Esophagus muscularis mucosa (tissue), 4 donors: ENCODE data around the gene DDX23. TPM values are rescaled to one million over a fixed set of nuclear protein-coding genes. Genes with fewer than 3 reads are reported as not detected.
"Not testable (repeated sequence)": the region's sequence is repeated elsewhere in the genome, so short reads cannot be mapped to it uniquely, and the experiment has no call there.

Experiments used
- DNase-seq: peaks from one replicate; pipeline ENCODE4 v3.0.0-alpha.2; 2017; ENCODE audit errors: extremely low spot score
- H3K27ac ChIP-seq, 4 donors: fragments of 200-600 bp; sonication (generic); replicated peaks in 1 of 4; 1 replicate in 3 of 4; 2 replicates in 1 of 4; pipeline ENCODE4 v1.5.1; 2016 to 2019; ENCODE audit warnings: mild to moderate bottlenecking in 1 of 4
- H3K27me3 ChIP-seq, 4 donors: fragments of 200-600 bp; sonication (generic); one replicate each; pipeline versions ENCODE4 v1.5.1 to v1.6.0; 2016 to 2019
- H3K36me3 ChIP-seq, 4 donors: fragments of 200-600 bp; sonication (generic); one replicate each; pipeline ENCODE4 v1.5.1; 2016 to 2019
- H3K4me1 ChIP-seq, 4 donors: fragments of 200-600 bp; sonication (generic); one replicate each; pipeline ENCODE4 v1.5.1; 2016 to 2019
- H3K4me3 ChIP-seq, 4 donors: fragments of 200-600 bp; sonication (generic); 1 replicate in 2 of 4; 2 replicates in 2 of 4; pipeline ENCODE4 v1.5.1; 2016 to 2019; ENCODE audit warnings: mild to moderate bottlenecking in 4 of 4, moderate library complexity in 1 of 4
- H3K9me3 ChIP-seq, 4 donors: fragments of 200-600 bp; sonication (generic); 1 replicate in 3 of 4; 2 replicates in 1 of 4; pipeline ENCODE4 v1.5.1; 2016 to 2019
- CTCF ChIP-seq, 3 experiments: fragments of 200-600 bp in 2 of 3; fragments of 450-650 bp in 1 of 3; sonication (generic) in 2 of 3; IDR thresholded peaks; one replicate each; pipeline ENCODE4 v1.5.1; 2017 to 2019; ENCODE audit warnings: antibody characterized with exemption in 3 of 3, mild to moderate bottlenecking in 2 of 3, moderate library complexity in 1 of 3
- EP300 ChIP-seq: sonication (generic); formaldehyde crosslinking; IDR thresholded peaks from one replicate; pipeline ENCODE4 v1.6.1; 2017; ENCODE audit warnings: antibody characterized with exemption
- POLR2A ChIP-seq: fragments of 450-650 bp; IDR thresholded peaks from one replicate; pipeline ENCODE4 v1.6.1; 2017; ENCODE audit warnings: antibody characterized with exemption, moderate library complexity, mild to moderate bottlenecking, low read depth
- POLR2AphosphoS5 ChIP-seq, 2 donors: sonication (generic); formaldehyde crosslinking; IDR thresholded peaks; one replicate each; pipeline ENCODE4 v1.6.1; 2017; ENCODE audit warnings: antibody characterized with exemption in 2 of 2
- WGBS: methylation state at CpG from one replicate; pipeline ENCODE4 v1.1.5; 2018; 5-methylcytosine and 5-hydroxymethylcytosine counted together
- intact Hi-C: fragments of 100-400 bp; cut with DNase I; formaldehyde crosslinking; loops from one replicate; pipeline ENCODE4 v1.15.1; 2023
- total RNA-seq, 4 donors: library from RNA; depleted of rRNA; stranded (reverse); fragments of >200 nt; gene quantifications; one replicate each; pipeline versions ENCODE4 v1.1.0 to v1.2.1, GENCODE V29; 2016

Gene DDX23
- total RNA-seq, 4 donors from 2014 or later, result 51.1 to 88.3 (median 74.1) TPM

- intact Hi-C loops, result no loop called here
- no peak for TF ChIP-seq CTCF (IDR thresholded peaks at IDR 0.05)
- no peak for TF ChIP-seq POLR2AphosphoS5 (IDR thresholded peaks at IDR 0.05)
- TF ChIP-seq EP300, result no peak
- TF ChIP-seq POLR2A, result no peak
Measured at GRCh38 chr12:48856379-48856778, 4.4 kb upstream of the DDX23 start.

GRCh38 chr12:48854932-48855331 lies 3.0 kb upstream of the DDX23 start:
- H3K27me3 ChIP-seq, H3K4me3 ChIP-seq, H3K27ac ChIP-seq, H3K36me3 ChIP-seq, DNase-seq, H3K9me3 ChIP-seq: not testable (repeated sequence)
- intact Hi-C loops, result loop anchor here (5.0 kb wide), 1 partner anchor 82 kb away; no protein-coding TSS in a partner anchor
- 91% methylated on average over 10 of the region's 10 CpGs for WGBS
- H3K4me1 ChIP-seq, result peaks cover 22 to 24% (median 23%) of the 10 kb centered on the region in 4 donors

More at GRCh38 chr12:48856379-48856778, 4.4 kb upstream of the DDX23 start:
- H3K9me3 ChIP-seq, result no peaks in the 10 kb centered on the region
- H3K36me3 ChIP-seq, result peaks cover 0 to 10% (median 0%) of the 10 kb centered on the region in 4 donors
- 62% methylated on average over 2 of the region's 2 CpGs for WGBS
- peaks cover 0 to 4% (median 0%) of the 10 kb centered on the region in 4 donors for H3K27me3 ChIP-seq
- no peak overlapping the region for H3K27ac ChIP-seq
- no peak for DNase-seq
- H3K4me1 ChIP-seq, result peaks cover 8 to 9% (median 8%) of the 10 kb centered on the region in 4 donors
- no peak overlapping the region for H3K4me3 ChIP-seq

GRCh38 chr12:48854488-48854887 lies 2.5 kb upstream of the DDX23 start:
- intact Hi-C loops, result loop anchor here (5.0 kb wide), 1 partner anchor 83 kb away; no protein-coding TSS in a partner anchor

GRCh38 chr12:48852734-48853688 lies 1.0 kb upstream of the DDX23 start:
- Histone ChIP-seq H3K4me3 (peak overlapping the region; percentile 74 to 94 (median 90)), H3K27ac (peak overlapping the region; percentile 80 to 94 (median 84)), H3K9me3 (no peaks in the 10 kb centered on the region), H3K4me1 (peaks cover 26 to 34% (median 29%) of the 10 kb centered on the region in 4 donors), H3K27me3 (no peaks in the 10 kb centered on the region), H3K36me3 (peaks cover 0 to 23% (median 0%) of the 10 kb centered on the region in 4 donors)
- intact Hi-C loops, result loop anchor here (1.0 to 5.0 kb wide), 2 partner anchors 37 to 84 kb away; no protein-coding TSS in a partner anchor
- TF ChIP-seq EP300 (no peak), POLR2AphosphoS5 (IDR thresholded peaks at IDR 0.05) (peak in 1 of 2 donors; percentile 46), CTCF (IDR thresholded peaks at IDR 0.05) (peak; percentile 87 to 96 (median 91))
- peak; percentile 99 for DNase-seq
- WGBS, result under 1% methylated on average over 11 of the region's 11 CpGs

More at GRCh38 chr12:48854488-48854887, 2.5 kb upstream of the DDX23 start:
- WGBS, result 81% methylated on average over 4 of the region's 4 CpGs
- no peak for DNase-seq
- Histone ChIP-seq H3K9me3 (no peaks in the 10 kb centered on the region), H3K4me1 (peaks cover 26 to 27% (median 26%) of the 10 kb centered on the region in 4 donors), H3K27me3 (no peaks in the 10 kb centered on the region), H3K4me3 (no peak overlapping the region), H3K27ac (no peak overlapping the region), H3K36me3 (peaks cover 0 to 11% (median 0%) of the 10 kb centered on the region in 4 donors)
- TF ChIP-seq POLR2AphosphoS5 (IDR thresholded peaks at IDR 0.05), result no peak
- no peak for TF ChIP-seq POLR2A
- no peak for TF ChIP-seq CTCF (IDR thresholded peaks at IDR 0.05)
- TF ChIP-seq EP300, result no peak

- H3K4me1 ChIP-seq, H3K27me3 ChIP-seq, H3K9me3 ChIP-seq, DNase-seq, H3K4me3 ChIP-seq, intact Hi-C loops, H3K27ac ChIP-seq: not testable (repeated sequence)
- WGBS, result no CpG with 5 or more reads among the region's 29 CpGs
- peaks cover 48 to 90% (median 87%) of the 10 kb centered on the region in 4 donors for H3K36me3 ChIP-seq
Measured at GRCh38 chr12:48842021-48842420, 9.9 kb downstream of the DDX23 start.
